Measurements from ENCODE around the gene WDR31.
A peak's percentile ranks its signal among the peaks of the same experiment; 100 is the strongest.

The WDR31 gene

GRCh38 chr9:113341712-113342410, 1.8 kb upstream of the WDR31 start:
- DNase-seq (ENCODE audit: low read depth): no peak

GRCh38 chr9:113337714-113338113, 2.4 kb downstream of the WDR31 start:
- no peak for DNase-seq (ENCODE audit: low read depth)

DNA sequence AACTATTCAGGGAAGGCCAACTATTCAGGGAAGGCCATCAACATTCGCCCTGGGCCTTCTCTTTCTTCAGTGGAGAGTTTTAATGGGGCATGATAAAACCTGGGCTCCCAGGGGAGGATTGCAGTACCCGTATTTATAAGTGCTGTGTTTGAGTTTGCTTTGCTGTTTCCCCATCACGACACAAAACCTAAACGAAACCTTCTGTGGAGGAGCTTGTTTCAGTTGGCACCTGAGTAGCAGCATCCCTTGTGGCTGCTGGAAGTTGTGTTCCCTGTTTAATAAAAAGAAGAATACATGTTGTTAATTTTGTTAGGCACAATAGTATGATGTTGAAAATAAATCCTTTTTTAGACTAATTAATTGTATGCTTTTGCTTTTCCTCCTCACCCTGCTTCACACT, 8.3 kb downstream of the WDR31 start:
- no peak for DNase-seq (ENCODE audit: low read depth)

GRCh38 chr9:113328045-113328782, 11.9 kb downstream of the WDR31 start:
- DNase-seq (ENCODE audit: low read depth): no peak

DNA sequence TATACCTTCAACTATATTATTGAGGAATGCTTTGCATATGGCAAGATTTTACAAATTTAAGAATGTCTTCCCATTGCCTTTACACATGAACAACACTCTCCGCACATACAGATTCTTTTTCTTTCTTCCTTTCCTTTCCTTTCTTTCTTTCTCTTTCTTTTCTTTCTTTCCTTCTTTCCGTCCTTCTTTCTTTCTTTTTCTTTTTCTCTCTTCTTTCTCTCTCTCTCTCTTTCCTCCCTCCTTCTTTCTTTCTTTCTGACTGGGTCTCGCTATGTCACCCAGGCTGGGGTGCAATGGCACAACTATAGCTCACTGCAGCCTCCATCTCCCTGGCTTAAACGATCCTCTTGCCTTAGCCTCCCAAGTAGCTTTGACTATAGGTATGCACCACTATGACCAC, 13.8 kb downstream of the WDR31 start:
- DNase-seq (ENCODE audit: low read depth): no peak

DNA sequence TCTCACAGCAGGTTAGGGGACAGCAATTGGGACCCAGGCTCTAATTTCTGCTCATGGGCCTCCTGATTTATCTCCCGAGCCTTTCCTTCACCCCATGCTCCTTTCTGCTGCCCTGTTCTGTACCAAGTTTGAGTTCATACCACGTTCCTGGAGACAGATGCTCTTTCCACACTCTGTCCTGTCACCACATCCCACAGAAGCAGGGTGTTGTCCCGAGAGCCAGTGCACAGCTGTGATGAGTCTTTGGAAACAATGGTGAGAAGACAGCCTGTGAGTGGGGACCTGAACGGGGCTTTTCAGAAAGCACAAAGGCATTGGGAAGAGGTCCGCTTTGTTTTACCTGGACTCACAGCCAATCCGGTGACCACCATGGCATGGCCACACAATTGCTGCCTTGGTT, 17.4 kb downstream of the WDR31 start:
- no peak for DNase-seq (ENCODE audit: low read depth)

- no peak for DNase-seq (ENCODE audit: low read depth)
Observed at GRCh38 chr9:113320051-113320450, 20.0 kb downstream of the WDR31 start.

GRCh38 chr9:113319054-113319453, 21.0 kb downstream of the WDR31 start:
- DNase-seq (ENCODE audit: low read depth): no peak

- peak; percentile 56 for DNase-seq (ENCODE audit: low read depth)
Observed at GRCh38 chr9:113317777-113318176, 22.3 kb downstream of the WDR31 start.

GRCh38 chr9:113316030-113316429, 24.0 kb downstream of the WDR31 start:
- no peak for DNase-seq (ENCODE audit: low read depth)

GRCh38 chr9:113315231-113315630, 24.8 kb downstream of the WDR31 start:
- DNase-seq (ENCODE audit: low read depth): no peak

DNA sequence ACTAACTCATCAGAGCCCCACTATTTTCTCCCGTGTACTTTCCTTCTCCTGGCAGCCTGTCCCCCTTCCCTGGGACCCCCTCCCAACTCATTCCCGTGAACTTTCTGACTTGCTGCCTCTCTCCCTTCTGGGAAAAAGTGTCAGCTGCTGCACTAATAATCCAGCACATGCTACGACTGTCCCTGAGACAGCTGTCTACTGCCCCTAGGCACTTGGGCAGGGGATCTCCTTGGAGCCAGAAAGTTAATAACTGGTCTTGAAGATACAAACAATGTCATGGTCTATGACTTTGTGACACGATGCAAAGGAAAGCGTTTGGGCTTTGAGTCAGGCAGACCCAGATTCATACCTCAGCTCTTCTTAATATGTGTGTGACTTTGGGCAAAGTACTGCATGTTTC, 26.8 kb downstream of the WDR31 start:
- DNase-seq (ENCODE audit: low read depth): no peak

GRCh38 chr9:113311961-113312360, 28.1 kb downstream of the WDR31 start:
- DNase-seq (ENCODE audit: low read depth): no peak

DNA sequence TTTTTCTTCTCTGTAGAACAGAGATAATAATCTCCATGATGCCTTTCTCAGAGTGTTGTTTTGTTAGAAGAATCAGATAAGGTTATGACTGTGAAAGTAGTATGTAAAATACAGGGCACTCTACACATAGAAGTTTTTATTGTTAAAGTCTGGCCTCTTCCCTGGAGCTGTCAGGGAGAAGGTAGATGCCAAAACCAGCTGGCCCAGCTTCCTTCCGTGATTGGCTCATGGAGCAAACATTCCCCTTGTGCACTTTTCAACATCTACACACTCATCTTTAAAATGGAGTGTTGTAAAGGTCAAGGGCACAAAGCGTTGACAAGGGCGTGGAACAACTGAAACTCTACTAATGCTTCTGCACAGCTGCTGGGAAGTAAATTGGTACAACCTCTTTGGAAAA, 29.5 kb downstream of the WDR31 start:
- no peak for DNase-seq (ENCODE audit: low read depth)

- DNase-seq (ENCODE audit: low read depth): peak; percentile 35
Observed at GRCh38 chr9:113309204-113309813, 30.8 kb downstream of the WDR31 start.

- no peak for DNase-seq (ENCODE audit: low read depth)
Observed at GRCh38 chr9:113307396-113307975, 32.6 kb downstream of the WDR31 start.

DNA sequence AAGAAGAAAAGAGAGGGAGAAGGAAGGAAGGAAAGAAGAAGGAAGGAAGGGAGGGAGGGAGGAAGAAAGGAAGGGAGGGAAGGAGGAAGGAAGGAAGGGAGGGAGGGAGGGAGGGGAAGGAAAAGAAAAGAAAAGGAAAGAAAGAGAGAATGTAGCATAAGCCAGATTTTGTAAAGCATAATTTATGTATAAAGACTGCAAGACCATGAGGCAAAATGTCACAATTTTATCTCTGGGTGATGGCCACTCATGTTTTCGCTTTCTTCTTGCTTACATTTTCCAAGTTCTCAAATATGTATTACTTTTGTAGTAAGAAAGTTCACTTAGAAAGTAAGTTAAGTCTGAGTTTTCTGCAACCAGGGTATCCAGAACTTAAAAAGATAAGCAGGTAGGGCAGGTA, 33.5 kb downstream of the WDR31 start:
- no peak for DNase-seq (ENCODE audit: low read depth)

DNA sequence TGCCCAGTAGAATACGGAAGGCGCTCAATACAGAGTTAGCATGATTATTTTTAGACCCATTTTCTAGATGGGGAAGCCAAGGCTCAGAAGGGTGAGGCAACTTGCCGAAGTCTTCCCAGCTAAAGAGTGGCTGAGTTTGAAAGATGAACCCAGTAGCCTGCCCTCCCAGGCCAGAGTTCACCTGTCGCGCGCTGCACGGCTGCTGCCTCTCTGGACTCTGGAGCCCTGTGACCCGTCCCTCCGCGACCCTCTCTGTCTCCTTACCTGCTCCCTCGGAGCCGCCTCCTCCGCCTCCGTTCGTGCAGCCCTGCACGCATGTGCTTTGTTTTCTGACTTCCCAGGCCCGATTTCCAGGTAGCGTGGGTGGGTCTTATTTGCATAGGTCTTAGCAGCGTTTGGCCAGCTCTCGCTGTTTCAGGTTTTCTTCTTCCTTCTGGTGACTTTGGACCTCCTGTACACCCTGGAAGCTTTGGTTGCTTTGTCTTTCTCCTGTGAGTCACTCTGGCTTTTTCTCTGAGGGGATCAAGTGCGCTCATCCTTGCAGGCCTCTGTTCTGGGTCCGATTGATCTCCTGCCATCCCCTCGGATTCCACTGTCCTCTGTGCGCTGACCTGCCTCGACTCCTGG, 37.2 kb downstream of the WDR31 start, which contains the start of gene RNF183:
RNF183 (minus strand) TSS at position 585 of the 627 bp plus-strand sequence. CDS start 5,192 bp downstream, outside the sequence.
- no peak for DNase-seq (ENCODE audit: low read depth)

DNA sequence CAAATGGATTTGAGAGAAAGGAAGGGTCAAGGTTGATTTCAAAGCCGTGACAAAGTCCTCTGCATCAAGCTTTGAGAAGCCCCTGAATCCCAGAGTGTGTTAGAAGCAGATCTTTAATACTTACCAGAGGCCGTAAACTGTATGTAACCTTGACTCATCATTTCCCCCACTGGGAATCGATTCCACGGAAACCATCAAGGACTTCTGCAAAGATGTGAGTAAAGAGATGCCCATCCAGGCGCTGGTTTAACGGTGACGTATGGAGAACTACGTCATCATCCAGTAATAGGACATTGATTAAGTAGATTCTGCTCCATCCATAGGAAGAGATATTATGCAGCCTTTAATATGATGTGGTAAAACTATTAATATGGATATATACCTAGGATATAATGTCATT, 38.5 kb downstream of the WDR31 start:
- DNase-seq (ENCODE audit: low read depth): no peak

GRCh38 chr9:113299800-113300292, 40.2 kb downstream of the WDR31 start:
- DNase-seq (ENCODE audit: low read depth): no peak

- no peak for DNase-seq (ENCODE audit: low read depth)
Observed at GRCh38 chr9:113298924-113299770, 40.9 kb downstream of the WDR31 start.

Measured in stromal cell of bone marrow (primary cell).